ENCODE data around the gene MYRIP.
"Not testable (repeated sequence)": the region's sequence is repeated elsewhere in the genome, so short reads cannot be mapped to it uniquely, and the experiment has no call there.

Gene MYRIP

DNA sequence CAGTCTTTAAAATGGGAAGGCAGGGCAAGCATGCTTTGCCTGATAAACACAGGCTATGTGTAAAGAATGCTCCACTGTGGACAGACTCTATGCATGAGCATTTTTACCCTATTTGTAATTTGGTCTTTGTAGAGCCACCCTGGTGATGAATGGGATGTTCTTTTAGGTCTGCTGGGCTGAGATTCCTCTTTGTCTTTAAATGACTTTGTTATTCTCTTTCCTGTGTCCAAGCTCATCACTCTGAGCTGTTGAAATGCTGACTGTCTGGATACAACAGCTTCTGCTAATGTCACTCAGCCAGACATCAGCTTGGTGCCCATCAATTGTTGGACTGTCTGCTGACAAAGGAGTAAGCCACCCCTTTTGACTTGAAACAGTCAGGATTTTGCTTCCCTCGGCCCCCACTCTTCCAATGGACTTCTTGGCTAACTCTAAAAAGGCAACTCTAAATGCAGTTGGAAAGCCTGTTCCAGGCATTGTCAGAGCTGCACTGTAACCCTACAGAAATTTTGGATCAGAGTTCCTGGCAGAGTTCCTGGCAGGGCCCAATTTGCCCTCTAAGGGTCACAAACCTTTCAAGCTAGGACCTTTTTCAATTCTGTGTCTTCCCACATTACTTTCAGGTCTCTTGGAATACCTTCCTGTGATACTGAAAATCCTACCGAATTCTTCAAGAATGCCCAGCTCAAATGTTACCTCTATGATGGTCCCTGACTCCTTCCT is 459.6 kb downstream of the MYRIP start:
- DNase-seq (ENCODE audit: low read depth in 2 of 2): no peak
- no peak overlapping the region for H3K4me3 ChIP-seq (replicated peaks in 1 of 2; ENCODE audit: low read depth in 2 of 2, low read length in 2 of 2)
- TF ChIP-seq, protein P1, sequence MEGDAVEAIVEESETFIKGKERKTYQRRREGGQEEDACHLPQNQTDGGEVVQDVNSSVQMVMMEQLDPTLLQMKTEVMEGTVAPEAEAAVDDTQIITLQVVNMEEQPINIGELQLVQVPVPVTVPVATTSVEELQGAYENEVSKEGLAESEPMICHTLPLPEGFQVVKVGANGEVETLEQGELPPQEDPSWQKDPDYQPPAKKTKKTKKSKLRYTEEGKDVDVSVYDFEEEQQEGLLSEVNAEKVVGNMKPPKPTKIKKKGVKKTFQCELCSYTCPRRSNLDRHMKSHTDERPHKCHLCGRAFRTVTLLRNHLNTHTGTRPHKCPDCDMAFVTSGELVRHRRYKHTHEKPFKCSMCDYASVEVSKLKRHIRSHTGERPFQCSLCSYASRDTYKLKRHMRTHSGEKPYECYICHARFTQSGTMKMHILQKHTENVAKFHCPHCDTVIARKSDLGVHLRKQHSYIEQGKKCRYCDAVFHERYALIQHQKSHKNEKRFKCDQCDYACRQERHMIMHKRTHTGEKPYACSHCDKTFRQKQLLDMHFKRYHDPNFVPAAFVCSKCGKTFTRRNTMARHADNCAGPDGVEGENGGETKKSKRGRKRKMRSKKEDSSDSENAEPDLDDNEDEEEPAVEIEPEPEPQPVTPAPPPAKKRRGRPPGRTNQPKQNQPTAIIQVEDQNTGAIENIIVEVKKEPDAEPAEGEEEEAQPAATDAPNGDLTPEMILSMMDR (IDR thresholded peaks at IDR 0.05; ENCODE audit: low read depth, low read length): no peak

DNA sequence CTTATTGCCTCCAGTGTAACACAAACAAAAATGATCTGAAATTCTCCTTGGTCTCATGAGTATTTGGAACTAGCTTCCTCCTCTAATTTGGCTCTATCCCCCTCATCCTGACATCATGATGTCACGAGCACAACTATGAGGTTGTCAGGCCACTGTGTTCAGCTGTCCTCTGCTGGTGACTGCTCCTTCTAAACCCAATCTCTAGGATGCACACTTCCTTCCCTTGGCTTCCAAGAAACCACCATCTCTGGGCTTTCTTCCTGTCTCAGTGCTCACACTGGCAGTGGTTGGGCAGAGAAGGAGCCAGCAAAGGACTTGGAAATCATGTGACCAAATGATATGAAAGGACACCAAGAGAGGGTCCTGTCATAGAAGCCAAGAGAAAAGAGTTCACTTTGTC is 469.4 kb downstream of the MYRIP start:
- H3K4me3 ChIP-seq (replicated peaks in 1 of 2; ENCODE audit: low read depth in 2 of 2, low read length in 2 of 2): no peak overlapping the region
- TF ChIP-seq, protein P1 (IDR thresholded peaks at IDR 0.05; ENCODE audit: low read depth, low read length): no peak
- DNase-seq (ENCODE audit: low read depth in 2 of 2): no peak

DNA sequence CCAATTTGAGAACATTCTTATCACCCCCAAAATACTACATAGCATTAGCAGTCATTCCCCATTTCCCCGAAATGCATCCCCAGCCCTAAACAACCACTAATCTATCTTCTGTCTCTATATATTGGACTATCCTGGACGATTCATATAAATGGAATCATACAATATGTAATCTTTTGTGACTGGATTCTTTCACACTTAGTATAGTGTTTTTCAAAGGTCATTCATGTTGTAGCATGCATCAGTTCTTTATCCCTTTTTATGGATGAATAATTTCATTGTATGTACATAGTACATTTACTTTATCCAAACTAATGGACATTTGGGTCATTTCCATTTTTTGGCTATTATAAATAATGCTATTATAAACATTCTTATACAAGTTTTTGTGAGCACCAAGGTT is 472.6 kb downstream of the MYRIP start:
- TF ChIP-seq, protein P1 (IDR thresholded peaks at IDR 0.05; ENCODE audit: low read depth, low read length): no peak
- no peak overlapping the region for H3K4me3 ChIP-seq (replicated peaks in 1 of 2; ENCODE audit: low read depth in 2 of 2, low read length in 2 of 2)
- no peak for DNase-seq (ENCODE audit: low read depth in 2 of 2)

DNA sequence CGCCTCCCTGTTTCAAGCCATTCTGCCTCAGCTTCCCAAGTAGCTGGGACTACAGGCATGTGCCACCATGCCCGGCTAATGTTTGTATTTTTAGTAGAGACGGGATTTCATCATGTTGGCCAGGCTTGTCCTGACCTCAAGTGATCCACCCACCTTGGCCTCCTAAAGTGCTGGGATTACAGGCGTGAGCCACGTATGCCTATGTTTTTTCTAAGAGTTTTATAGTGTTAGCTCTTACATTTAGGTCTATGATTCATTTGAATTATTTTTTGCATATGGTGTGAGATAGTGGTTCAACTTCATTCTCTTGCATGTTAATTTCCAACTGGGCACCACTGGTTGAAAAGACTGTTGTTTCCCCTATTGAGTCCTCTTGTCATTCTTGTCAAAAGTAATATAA is 473.6 kb downstream of the MYRIP start:
- not testable (repeated sequence) for DNase-seq (ENCODE audit: low read depth in 2 of 2); H3K4me3 ChIP-seq (replicated peaks in 1 of 2; ENCODE audit: low read depth in 2 of 2, low read length in 2 of 2)

DNA sequence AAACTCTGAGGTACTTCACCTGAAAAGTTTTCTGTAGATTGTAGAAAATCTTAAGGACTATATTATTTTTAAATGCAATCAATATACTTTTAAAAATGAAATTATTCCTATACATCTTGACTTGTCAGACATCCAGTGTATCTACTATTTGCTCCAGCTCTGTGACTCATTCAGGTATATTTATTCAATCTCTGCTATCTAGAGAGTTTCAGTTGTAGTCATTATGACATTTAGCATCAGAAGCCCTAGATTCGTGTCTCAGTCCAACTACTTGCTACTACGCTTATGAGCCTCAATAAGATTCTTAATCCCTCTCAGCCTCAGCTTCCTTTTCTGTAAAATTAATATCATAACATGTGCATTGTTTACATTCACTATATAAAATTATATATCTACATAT is 477.8 kb downstream of the MYRIP start:
- no peak overlapping the region for H3K4me3 ChIP-seq (replicated peaks in 1 of 2; ENCODE audit: low read depth in 2 of 2, low read length in 2 of 2)
- TF ChIP-seq, protein P1 (IDR thresholded peaks at IDR 0.05; ENCODE audit: low read depth, low read length): no peak
- no peak for DNase-seq (ENCODE audit: low read depth in 2 of 2)

DNA sequence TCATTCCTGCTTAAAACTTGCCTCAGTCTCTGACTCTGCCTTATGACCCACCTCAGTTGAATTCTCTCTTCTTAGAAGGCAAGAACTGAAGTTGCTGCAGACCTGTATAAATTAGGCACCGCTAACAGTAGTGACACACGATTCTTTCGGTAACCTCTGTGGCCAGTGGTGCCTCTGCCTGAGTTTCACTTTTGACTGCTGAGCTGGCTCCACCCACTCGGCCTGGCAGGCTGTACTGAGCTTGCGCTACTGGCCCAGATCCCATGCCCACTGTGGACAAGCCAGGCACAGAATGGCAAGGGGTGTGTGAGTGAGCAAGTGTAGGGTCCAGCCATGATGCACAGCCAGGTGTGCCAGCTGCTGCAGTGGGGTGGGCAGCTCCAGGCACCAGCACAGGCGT is 481.0 kb downstream of the MYRIP start:
- TF ChIP-seq, protein P1 (IDR thresholded peaks at IDR 0.05; ENCODE audit: low read depth, low read length): no peak
- no peak overlapping the region for H3K4me3 ChIP-seq (replicated peaks in 1 of 2; ENCODE audit: low read depth in 2 of 2, low read length in 2 of 2)
- DNase-seq (ENCODE audit: low read depth in 2 of 2): no peak

DNA sequence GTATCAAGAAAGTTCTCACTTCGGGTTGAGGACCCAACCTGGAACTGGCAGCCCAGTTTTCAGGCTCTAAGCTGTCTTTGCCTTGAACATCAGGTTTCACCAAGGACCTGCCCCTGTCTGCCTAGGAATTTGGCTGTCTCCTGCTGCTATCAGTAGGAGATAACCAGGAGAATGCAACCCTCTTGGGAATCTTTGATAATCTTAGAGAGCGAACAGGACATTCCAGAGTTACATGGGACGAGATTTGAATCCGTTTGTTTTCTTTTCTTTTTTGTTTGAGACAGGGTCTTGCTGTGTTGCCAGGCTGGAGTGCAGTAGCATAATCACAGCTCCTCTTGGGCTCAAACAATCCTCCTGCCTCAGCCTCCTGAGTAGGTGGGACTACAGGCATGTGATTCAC is 482.1 kb downstream of the MYRIP start:
- no peak overlapping the region for H3K4me3 ChIP-seq (replicated peaks in 1 of 2; ENCODE audit: low read depth in 2 of 2, low read length in 2 of 2)
- no peak for DNase-seq (ENCODE audit: low read depth in 2 of 2)
- TF ChIP-seq, protein P1 (IDR thresholded peaks at IDR 0.05; ENCODE audit: low read depth, low read length): no peak

Measured in cardiac fibroblast (primary cell).